ENCODE data around the gene CSNK1G3.
"Not testable (repeated sequence)": the region's sequence is repeated elsewhere in the genome, so short reads cannot be mapped to it uniquely, and the experiment has no call there.

CSNK1G3 gene

GRCh38 chr5:123617561-123617960 lies 105.6 kb downstream of the CSNK1G3 start:
- Histone ChIP-seq H3K27ac (ENCODE audit: poor library complexity, severe bottlenecking) (no peak overlapping the region), H3K9me3 (ENCODE audit: severe bottlenecking) (no peaks in the 10 kb centered on the region), H3K27me3 (ENCODE audit: insufficient read depth, poor library complexity, severe bottlenecking) (no peaks in the 10 kb centered on the region), H3K4me1 (ENCODE audit: insufficient read depth, poor library complexity, severe bottlenecking) (no peaks in the 10 kb centered on the region), H3K36me3 (ENCODE audit: low read depth) (peaks cover 42% of the 10 kb centered on the region), H3K4me3 (ENCODE audit: severe bottlenecking) (no peak overlapping the region)
- no peak for ATAC-seq (ENCODE audit: low read depth)
- no peak for DNase-seq (ENCODE audit: low spot score)
- TF ChIP-seq CTCF (IDR thresholded peaks at IDR 0.05; ENCODE audit: poor library complexity, severe bottlenecking) = no peak

GRCh38 chr5:123626051-123626450 lies 114.1 kb downstream of the CSNK1G3 start:
- no peaks in the 10 kb centered on the region for H3K36me3 ChIP-seq (ENCODE audit: low read depth)

GRCh38 chr5:123628860-123629544 lies 117.0 kb downstream of the CSNK1G3 start:
- no peaks in the 10 kb centered on the region for H3K27me3 ChIP-seq (ENCODE audit: insufficient read depth, poor library complexity, severe bottlenecking)
- H3K4me3 ChIP-seq (ENCODE audit: severe bottlenecking) = no peak overlapping the region
- no peaks in the 10 kb centered on the region for H3K4me1 ChIP-seq (ENCODE audit: insufficient read depth, poor library complexity, severe bottlenecking)
- no peak overlapping the region for H3K27ac ChIP-seq (ENCODE audit: poor library complexity, severe bottlenecking)
- H3K36me3 ChIP-seq (ENCODE audit: low read depth) = no peaks in the 10 kb centered on the region
- DNase-seq (ENCODE audit: low spot score) (no peak), ATAC-seq (ENCODE audit: low read depth) (no peak; the same call in 2 of the 3 replicates)
- no peak for TF ChIP-seq CTCF (IDR thresholded peaks at IDR 0.05; ENCODE audit: poor library complexity, severe bottlenecking)
- peaks cover 10% of the 10 kb centered on the region for H3K9me3 ChIP-seq (ENCODE audit: severe bottlenecking)

More at GRCh38 chr5:123626051-123626450, 114.1 kb downstream of the CSNK1G3 start:
- no peak for TF ChIP-seq CTCF (IDR thresholded peaks at IDR 0.05; ENCODE audit: poor library complexity, severe bottlenecking)
- Histone ChIP-seq H3K27me3 (ENCODE audit: insufficient read depth, poor library complexity, severe bottlenecking) (no peaks in the 10 kb centered on the region), H3K4me1 (ENCODE audit: insufficient read depth, poor library complexity, severe bottlenecking) (no peaks in the 10 kb centered on the region), H3K9me3 (ENCODE audit: severe bottlenecking) (peaks cover 10% of the 10 kb centered on the region), H3K27ac (ENCODE audit: poor library complexity, severe bottlenecking) (no peak overlapping the region), H3K4me3 (ENCODE audit: severe bottlenecking) (no peak overlapping the region)
- ATAC-seq (ENCODE audit: low read depth) (no peak), DNase-seq (ENCODE audit: low spot score) (no peak)

- H3K36me3 ChIP-seq (ENCODE audit: low read depth) = no peaks in the 10 kb centered on the region
- TF ChIP-seq CTCF (IDR thresholded peaks at IDR 0.05; ENCODE audit: poor library complexity, severe bottlenecking) = no peak
- no peak overlapping the region for H3K27ac ChIP-seq (ENCODE audit: poor library complexity, severe bottlenecking)
- H3K27me3 ChIP-seq (ENCODE audit: insufficient read depth, poor library complexity, severe bottlenecking) = no peaks in the 10 kb centered on the region
- no peak overlapping the region for H3K4me3 ChIP-seq (ENCODE audit: severe bottlenecking)
- ATAC-seq (ENCODE audit: low read depth) (no peak), DNase-seq (ENCODE audit: low spot score) (peak; percentile 60)
- H3K9me3 ChIP-seq (ENCODE audit: severe bottlenecking) = no peaks in the 10 kb centered on the region
- no peaks in the 10 kb centered on the region for H3K4me1 ChIP-seq (ENCODE audit: insufficient read depth, poor library complexity, severe bottlenecking)
Observed at GRCh38 chr5:123636006-123636405, 124.0 kb downstream of the CSNK1G3 start.

GRCh38 chr5:123637028-123637427 lies 125.1 kb downstream of the CSNK1G3 start:
- not testable (repeated sequence) for H3K27me3 ChIP-seq (ENCODE audit: insufficient read depth, poor library complexity, severe bottlenecking); H3K4me1 ChIP-seq (ENCODE audit: insufficient read depth, poor library complexity, severe bottlenecking); H3K36me3 ChIP-seq (ENCODE audit: low read depth); ATAC-seq (ENCODE audit: low read depth); H3K4me3 ChIP-seq (ENCODE audit: severe bottlenecking); H3K27ac ChIP-seq (ENCODE audit: poor library complexity, severe bottlenecking); H3K9me3 ChIP-seq (ENCODE audit: severe bottlenecking); DNase-seq (ENCODE audit: low spot score)

All from RWPE2 (cell line).